ENCODE measurements around the gene ACSF2.

Gene ACSF2

DNA sequence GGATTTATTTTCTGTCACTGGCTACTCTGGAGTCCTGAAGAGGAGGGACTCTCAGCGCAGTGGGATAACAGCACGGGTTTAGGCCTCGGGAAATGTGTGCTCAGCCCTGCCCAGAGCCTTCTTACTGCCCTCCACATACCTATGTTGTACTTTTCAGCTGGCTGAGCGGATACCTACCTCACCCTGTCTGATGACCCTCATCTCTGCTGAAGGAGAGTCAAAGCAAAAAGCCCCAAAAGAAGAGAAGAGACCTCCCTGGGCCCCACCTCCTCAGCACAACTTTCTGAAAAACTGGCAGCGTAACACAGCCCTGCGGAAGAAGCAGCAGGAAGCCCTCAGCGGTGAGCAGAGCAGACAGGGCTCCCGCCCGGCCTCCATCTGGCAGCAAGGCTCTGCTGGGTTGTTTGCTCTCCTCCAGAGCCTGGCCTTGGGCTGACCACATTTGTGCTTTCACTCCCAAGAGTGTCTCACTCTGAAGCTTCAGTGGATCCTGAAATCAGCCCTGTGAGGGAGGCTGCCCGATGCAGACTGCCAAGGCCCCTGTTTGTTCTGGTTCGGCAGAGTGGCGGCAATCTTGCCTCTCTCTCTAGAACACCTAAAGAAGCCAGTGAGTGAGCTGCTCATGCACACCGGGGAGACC, 92.5 kb downstream of the ACSF2 start:
- TF ChIP-seq EZH2 (IDR thresholded peaks at IDR 0.05; ENCODE audit: borderline replicate concordance, low read depth, low read length, severe bottlenecking), result no peak
- TF ChIP-seq, protein P1, sequence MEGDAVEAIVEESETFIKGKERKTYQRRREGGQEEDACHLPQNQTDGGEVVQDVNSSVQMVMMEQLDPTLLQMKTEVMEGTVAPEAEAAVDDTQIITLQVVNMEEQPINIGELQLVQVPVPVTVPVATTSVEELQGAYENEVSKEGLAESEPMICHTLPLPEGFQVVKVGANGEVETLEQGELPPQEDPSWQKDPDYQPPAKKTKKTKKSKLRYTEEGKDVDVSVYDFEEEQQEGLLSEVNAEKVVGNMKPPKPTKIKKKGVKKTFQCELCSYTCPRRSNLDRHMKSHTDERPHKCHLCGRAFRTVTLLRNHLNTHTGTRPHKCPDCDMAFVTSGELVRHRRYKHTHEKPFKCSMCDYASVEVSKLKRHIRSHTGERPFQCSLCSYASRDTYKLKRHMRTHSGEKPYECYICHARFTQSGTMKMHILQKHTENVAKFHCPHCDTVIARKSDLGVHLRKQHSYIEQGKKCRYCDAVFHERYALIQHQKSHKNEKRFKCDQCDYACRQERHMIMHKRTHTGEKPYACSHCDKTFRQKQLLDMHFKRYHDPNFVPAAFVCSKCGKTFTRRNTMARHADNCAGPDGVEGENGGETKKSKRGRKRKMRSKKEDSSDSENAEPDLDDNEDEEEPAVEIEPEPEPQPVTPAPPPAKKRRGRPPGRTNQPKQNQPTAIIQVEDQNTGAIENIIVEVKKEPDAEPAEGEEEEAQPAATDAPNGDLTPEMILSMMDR (IDR thresholded peaks at IDR 0.05; ENCODE audit: borderline replicate concordance, extremely low read depth, low read length, poor library complexity, severe bottlenecking), result no peak
- DNase-seq (no peak), ATAC-seq (ENCODE audit: insufficient read depth, low read depth) (no peak)
- no peaks in the 10 kb centered on the region for H4K20me1 ChIP-seq (ENCODE audit: insufficient read depth, low read length)
- H3K79me2 ChIP-seq (ENCODE audit: insufficient read depth, low read length), result no peaks in the 10 kb centered on the region
- no peaks in the 10 kb centered on the region for H3K9me3 ChIP-seq (ENCODE audit: insufficient read depth, low read length, severe bottlenecking)
- H3K4me1 ChIP-seq (ENCODE audit: insufficient read depth, low read length), result no peaks in the 10 kb centered on the region
- no peak overlapping the region for H3K9ac ChIP-seq (ENCODE audit: low read depth, low read length)
- no peak overlapping the region for H3K4me2 ChIP-seq (ENCODE audit: insufficient read depth, low read length)
- H3K27ac ChIP-seq (ENCODE audit: low read length), result no peak overlapping the region
- H2AFZ ChIP-seq (ENCODE audit: low read depth, low read length), result no peak overlapping the region
- no peaks in the 10 kb centered on the region for H3K36me3 ChIP-seq (ENCODE audit: insufficient read depth, low read length)
- peaks cover 5% of the 10 kb centered on the region for H3K27me3 ChIP-seq (ENCODE audit: insufficient read depth, low read length, poor library complexity)
- H3K4me3 ChIP-seq (ENCODE audit: low read depth in 1 of 2, low read length in 2 of 2), result no peak overlapping the region

DNA sequence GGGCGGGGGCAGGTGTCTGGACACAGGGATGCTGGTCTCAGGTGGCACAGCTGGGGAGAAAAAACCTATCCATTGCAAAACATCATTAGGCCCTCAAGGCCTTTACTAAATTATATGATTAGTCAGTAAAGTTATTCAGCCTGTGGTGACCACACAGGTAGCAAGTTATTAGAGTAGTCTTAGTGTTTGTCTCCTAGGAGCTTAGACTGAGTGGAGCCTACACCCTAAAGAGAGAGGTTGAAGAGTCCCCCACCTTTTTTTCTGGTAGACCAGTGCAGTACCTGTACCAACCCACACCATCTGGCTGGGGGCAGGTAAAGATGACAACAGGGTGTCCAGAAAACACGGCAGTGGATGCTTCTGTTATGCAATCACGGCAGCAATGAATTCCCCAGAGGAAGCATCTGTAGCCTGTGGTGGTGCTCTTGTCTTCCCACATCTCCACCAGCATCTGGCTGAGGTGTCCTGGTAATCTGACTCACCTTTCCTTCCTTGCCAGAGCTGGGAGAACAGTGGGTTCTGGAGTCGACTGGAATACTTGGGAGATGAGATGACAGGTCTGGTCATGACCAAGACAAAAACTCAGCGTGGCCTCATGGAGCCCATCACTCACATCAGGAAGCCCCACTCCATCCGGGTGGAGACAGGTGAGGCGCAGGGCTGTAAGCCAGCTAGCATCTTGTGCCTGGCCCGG, 93.3 kb downstream of the ACSF2 start:
- Histone ChIP-seq H3K9ac (ENCODE audit: low read depth, low read length) (no peak overlapping the region), H3K36me3 (ENCODE audit: insufficient read depth, low read length) (no peaks in the 10 kb centered on the region), H3K9me3 (ENCODE audit: insufficient read depth, low read length, severe bottlenecking) (no peaks in the 10 kb centered on the region), H3K79me2 (ENCODE audit: insufficient read depth, low read length) (no peaks in the 10 kb centered on the region), H3K27ac (ENCODE audit: low read length) (no peak overlapping the region), H3K27me3 (ENCODE audit: insufficient read depth, low read length, poor library complexity) (peaks cover 5% of the 10 kb centered on the region), H3K4me2 (ENCODE audit: insufficient read depth, low read length) (no peak overlapping the region), H4K20me1 (ENCODE audit: insufficient read depth, low read length) (no peaks in the 10 kb centered on the region), H2AFZ (ENCODE audit: low read depth, low read length) (no peak overlapping the region), H3K4me1 (ENCODE audit: insufficient read depth, low read length) (no peaks in the 10 kb centered on the region), H3K4me3 (ENCODE audit: low read depth in 1 of 2, low read length in 2 of 2) (no peak overlapping the region)
- TF ChIP-seq EZH2 (IDR thresholded peaks at IDR 0.05; ENCODE audit: borderline replicate concordance, low read depth, low read length, severe bottlenecking), result no peak
- TF ChIP-seq, protein P1 (IDR thresholded peaks at IDR 0.05; ENCODE audit: borderline replicate concordance, extremely low read depth, low read length, poor library complexity, severe bottlenecking), result no peak
- no peak for ATAC-seq (ENCODE audit: insufficient read depth, low read depth)
- DNase-seq, result no peak

DNA sequence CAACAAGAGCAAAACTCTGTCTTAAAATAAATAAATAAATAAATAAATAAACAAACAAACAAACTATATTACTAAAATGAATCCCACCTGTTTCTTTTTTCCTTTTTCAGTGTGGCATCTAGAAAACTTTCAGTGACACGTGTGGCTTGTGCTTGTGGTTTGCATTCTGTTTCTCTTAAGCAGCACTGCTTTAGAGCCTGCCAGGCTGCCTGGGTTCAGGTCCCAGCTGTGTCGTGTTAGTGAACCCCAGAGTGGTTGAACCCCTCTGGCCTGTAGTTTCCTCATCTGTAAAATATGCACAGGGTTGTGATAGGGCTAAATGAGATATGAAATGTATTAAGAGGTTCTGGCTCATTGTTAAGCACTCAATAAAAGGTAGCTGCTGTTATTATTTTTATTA, 94.5 kb downstream of the ACSF2 start:
- H3K36me3 ChIP-seq (ENCODE audit: insufficient read depth, low read length), result no peaks in the 10 kb centered on the region
- H3K79me2 ChIP-seq (ENCODE audit: insufficient read depth, low read length), result no peaks in the 10 kb centered on the region
- no peak overlapping the region for H2AFZ ChIP-seq (ENCODE audit: low read depth, low read length)
- H4K20me1 ChIP-seq (ENCODE audit: insufficient read depth, low read length), result no peaks in the 10 kb centered on the region
- no peaks in the 10 kb centered on the region for H3K9me3 ChIP-seq (ENCODE audit: insufficient read depth, low read length, severe bottlenecking)
- no peak overlapping the region for H3K27ac ChIP-seq (ENCODE audit: low read length)
- H3K4me3 ChIP-seq (ENCODE audit: low read depth in 1 of 2, low read length in 2 of 2), result no peak overlapping the region
- TF ChIP-seq, protein P1 (IDR thresholded peaks at IDR 0.05; ENCODE audit: borderline replicate concordance, extremely low read depth, low read length, poor library complexity, severe bottlenecking), result no peak
- no peak for TF ChIP-seq EZH2 (IDR thresholded peaks at IDR 0.05; ENCODE audit: borderline replicate concordance, low read depth, low read length, severe bottlenecking)
- H3K9ac ChIP-seq (ENCODE audit: low read depth, low read length), result no peak overlapping the region
- ATAC-seq (ENCODE audit: insufficient read depth, low read depth) (no peak), DNase-seq (no peak)
- peaks cover 5% of the 10 kb centered on the region for H3K27me3 ChIP-seq (ENCODE audit: insufficient read depth, low read length, poor library complexity)
- no peak overlapping the region for H3K4me2 ChIP-seq (ENCODE audit: insufficient read depth, low read length)
- no peaks in the 10 kb centered on the region for H3K4me1 ChIP-seq (ENCODE audit: insufficient read depth, low read length)
